Activated naive CD4-positive, alpha-beta T cell treated with anti-CD3 and anti-CD28 coated beads, Interleukin-2, amount 50 U/mL, for 24 hours (primary cell): ENCODE data around the gene DPP10.

Source experiments
- H3K27ac Mint-ChIP-seq: one replicate; pipeline ENCODE4 v1.8.0; 2021; ENCODE audit warnings: mild to moderate bottlenecking, mixed read lengths
- H3K27me3 Mint-ChIP-seq: one replicate; pipeline ENCODE4 v1.8.0; 2021; ENCODE audit warnings: mixed read lengths
- H3K36me3 Mint-ChIP-seq: one replicate; pipeline ENCODE4 v1.8.0; 2021; ENCODE audit warnings: mixed read lengths
- H3K4me1 Mint-ChIP-seq: one replicate; pipeline ENCODE4 v1.8.0; 2021; ENCODE audit warnings: mixed read lengths
- H3K4me3 Mint-ChIP-seq: one replicate; pipeline ENCODE4 v1.8.0; 2021; ENCODE audit warnings: mild to moderate bottlenecking, mixed read lengths
- H3K9me3 Mint-ChIP-seq: one replicate; pipeline ENCODE4 v1.8.0; 2021; ENCODE audit warnings: mixed read lengths

The DPP10 gene

GRCh38 chr2:115105966-115106365, 663.5 kb downstream of the DPP10 start:
- H3K27me3 Mint-ChIP-seq = no peaks in the 10 kb centered on the region
- no peaks in the 10 kb centered on the region for H3K36me3 Mint-ChIP-seq
- H3K27ac Mint-ChIP-seq = no peak overlapping the region
- no peaks in the 10 kb centered on the region for H3K9me3 Mint-ChIP-seq
- H3K4me3 Mint-ChIP-seq = no peak overlapping the region
- H3K4me1 Mint-ChIP-seq = no peaks in the 10 kb centered on the region

- no peak overlapping the region for H3K27ac Mint-ChIP-seq
- no peaks in the 10 kb centered on the region for H3K36me3 Mint-ChIP-seq
- H3K9me3 Mint-ChIP-seq = no peaks in the 10 kb centered on the region
- H3K4me3 Mint-ChIP-seq = no peak overlapping the region
- H3K4me1 Mint-ChIP-seq = no peaks in the 10 kb centered on the region
- H3K27me3 Mint-ChIP-seq = no peaks in the 10 kb centered on the region
Observed at GRCh38 chr2:115115135-115115534, 672.7 kb downstream of the DPP10 start.

DNA sequence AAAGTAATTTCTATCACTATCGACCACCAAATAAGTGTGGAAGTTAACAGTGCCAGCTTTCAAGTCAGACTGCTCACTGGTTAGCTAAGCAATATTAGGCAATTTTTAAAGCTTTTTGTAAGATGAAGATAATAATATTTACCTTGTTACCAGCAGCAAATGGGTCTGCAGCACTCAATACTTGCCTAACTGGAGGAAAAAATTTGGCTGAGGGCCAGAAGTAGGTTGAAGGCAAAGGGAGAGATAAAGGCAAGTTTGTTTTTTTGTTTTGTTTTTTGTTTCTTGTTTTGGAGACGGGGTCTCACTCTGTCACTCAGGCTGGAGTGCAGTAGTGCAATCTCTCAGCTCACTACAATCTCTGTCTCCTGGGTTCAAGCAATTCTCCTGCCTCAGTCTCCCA, 675.9 kb downstream of the DPP10 start:
- no peaks in the 10 kb centered on the region for H3K36me3 Mint-ChIP-seq
- no peak overlapping the region for H3K27ac Mint-ChIP-seq
- no peaks in the 10 kb centered on the region for H3K9me3 Mint-ChIP-seq
- no peaks in the 10 kb centered on the region for H3K4me1 Mint-ChIP-seq
- H3K4me3 Mint-ChIP-seq = no peak overlapping the region
- H3K27me3 Mint-ChIP-seq = no peaks in the 10 kb centered on the region

DNA sequence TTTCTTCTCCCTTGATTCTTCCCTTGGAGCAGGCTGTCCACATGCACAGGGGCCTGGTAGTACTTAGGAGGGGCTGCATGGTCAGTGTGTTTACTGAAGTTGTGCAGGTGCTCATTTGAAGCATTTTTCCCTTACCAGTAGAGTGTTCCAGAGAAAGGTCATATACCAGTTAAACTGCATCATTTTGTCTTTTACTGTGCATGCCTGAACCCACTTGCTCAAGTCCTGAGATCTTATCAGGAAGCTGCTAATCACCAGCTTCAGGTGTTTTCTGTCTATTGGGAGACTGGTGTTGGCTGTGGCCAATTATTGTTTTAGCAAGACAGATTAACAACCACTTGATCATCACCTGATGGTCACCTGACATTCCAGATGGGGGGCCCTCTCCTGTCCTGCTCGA, 676.6 kb downstream of the DPP10 start:
- no peaks in the 10 kb centered on the region for H3K36me3 Mint-ChIP-seq

GRCh38 chr2:115122701-115123100, 680.3 kb downstream of the DPP10 start:
- H3K36me3 Mint-ChIP-seq = no peaks in the 10 kb centered on the region
- H3K4me1 Mint-ChIP-seq = no peaks in the 10 kb centered on the region
- no peaks in the 10 kb centered on the region for H3K9me3 Mint-ChIP-seq
- no peak overlapping the region for H3K27ac Mint-ChIP-seq
- H3K27me3 Mint-ChIP-seq = no peaks in the 10 kb centered on the region
- H3K4me3 Mint-ChIP-seq = no peak overlapping the region

More for the DNA sequence above, 676.6 kb downstream of the DPP10 start:
- Mint-ChIP-seq H3K4me3 (no peak overlapping the region), H3K27me3 (no peaks in the 10 kb centered on the region), H3K27ac (no peak overlapping the region), H3K9me3 (no peaks in the 10 kb centered on the region), H3K4me1 (no peaks in the 10 kb centered on the region)

DNA sequence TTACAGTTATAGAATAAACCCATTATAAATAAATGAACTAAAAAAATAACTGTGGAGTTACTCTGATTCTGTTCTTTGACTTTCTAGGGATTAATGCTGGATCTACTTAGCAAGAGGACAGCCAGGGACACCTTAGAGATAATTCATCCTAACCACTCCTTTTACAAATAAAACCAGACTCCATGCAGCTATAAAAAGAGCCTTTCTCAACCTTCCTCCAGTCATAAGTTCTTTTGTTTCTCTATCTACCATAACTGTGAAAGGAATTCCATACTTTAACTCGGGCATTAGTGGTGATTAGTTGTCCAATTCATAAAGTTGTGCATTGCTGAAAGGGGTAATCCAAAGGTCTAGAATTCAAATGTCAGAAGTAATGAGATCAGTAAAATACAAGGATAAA, 682.4 kb downstream of the DPP10 start:
- H3K27ac Mint-ChIP-seq = no peak overlapping the region
- no peaks in the 10 kb centered on the region for H3K36me3 Mint-ChIP-seq
- H3K4me3 Mint-ChIP-seq = no peak overlapping the region
- no peaks in the 10 kb centered on the region for H3K27me3 Mint-ChIP-seq
- no peaks in the 10 kb centered on the region for H3K9me3 Mint-ChIP-seq
- no peaks in the 10 kb centered on the region for H3K4me1 Mint-ChIP-seq

DNA sequence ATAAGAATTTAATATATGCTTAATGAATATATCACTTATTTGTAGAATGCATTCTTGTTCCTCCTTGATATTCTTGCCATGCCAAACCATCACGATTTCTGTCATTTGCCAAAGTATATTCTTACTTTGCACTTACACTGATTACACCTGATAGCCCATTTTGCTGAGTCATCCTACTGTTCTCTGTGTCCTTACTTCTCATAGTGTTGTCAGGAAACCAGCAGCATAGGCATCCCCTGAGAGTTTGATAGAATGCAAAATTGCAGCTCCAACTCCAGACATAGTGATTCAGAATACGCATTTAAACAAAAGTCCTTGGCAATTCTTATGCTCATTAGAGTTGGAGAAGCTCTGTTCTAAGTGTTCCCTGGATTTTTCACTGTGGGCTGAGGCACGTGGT, 687.1 kb downstream of the DPP10 start:
- Mint-ChIP-seq H3K4me1 (no peaks in the 10 kb centered on the region), H3K4me3 (no peak overlapping the region), H3K9me3 (peaks cover 9% of the 10 kb centered on the region), H3K27me3 (no peaks in the 10 kb centered on the region), H3K27ac (no peak overlapping the region), H3K36me3 (no peaks in the 10 kb centered on the region)

DNA sequence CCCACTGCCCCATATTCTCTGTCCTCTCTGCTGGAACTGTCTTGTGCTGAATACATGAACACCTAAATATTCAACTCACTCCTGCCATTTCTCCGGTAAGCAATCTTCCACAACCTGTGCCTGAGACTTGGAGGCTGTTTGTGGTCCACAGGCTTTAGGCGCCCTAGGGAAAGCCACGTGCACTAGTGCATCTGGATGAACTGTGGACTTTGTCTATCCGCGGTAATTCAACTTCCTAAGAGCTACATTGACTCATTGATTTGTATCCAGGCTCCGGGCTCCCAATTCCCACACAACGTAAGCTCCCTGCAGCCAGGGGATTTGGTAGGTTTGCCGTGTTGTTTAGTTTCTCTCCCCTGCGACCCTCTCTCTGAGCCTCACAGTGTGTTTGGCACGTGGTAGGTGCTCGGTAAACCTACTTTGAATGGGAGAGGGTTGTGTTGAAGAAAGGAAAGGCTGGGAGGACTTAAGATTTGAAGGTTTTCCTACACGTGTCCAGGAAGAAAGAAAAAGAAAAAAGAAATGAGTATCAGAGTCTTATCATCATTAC, 718.2 kb downstream of the DPP10 start:
- H3K9me3 Mint-ChIP-seq = no peaks in the 10 kb centered on the region
- no peak overlapping the region for H3K27ac Mint-ChIP-seq
- H3K36me3 Mint-ChIP-seq = no peaks in the 10 kb centered on the region
- peaks cover 26% of the 10 kb centered on the region for H3K27me3 Mint-ChIP-seq
- peak overlapping the region; percentile 40 for H3K4me3 Mint-ChIP-seq
- peaks cover 3% of the 10 kb centered on the region for H3K4me1 Mint-ChIP-seq

GRCh38 chr2:115161081-115161770, 718.8 kb downstream of the DPP10 start:
- Mint-ChIP-seq H3K4me3 (peak overlapping the region; percentile 40), H3K27me3 (peaks cover 26% of the 10 kb centered on the region), H3K27ac (no peak overlapping the region), H3K9me3 (no peaks in the 10 kb centered on the region), H3K36me3 (no peaks in the 10 kb centered on the region), H3K4me1 (peaks cover 3% of the 10 kb centered on the region)

GRCh38 chr2:115161771-115162493, 719.5 kb downstream of the DPP10 start:
- H3K27ac Mint-ChIP-seq = no peak overlapping the region
- H3K4me3 Mint-ChIP-seq = no peak overlapping the region
- H3K9me3 Mint-ChIP-seq = no peaks in the 10 kb centered on the region
- H3K4me1 Mint-ChIP-seq = peaks cover 3% of the 10 kb centered on the region
- H3K36me3 Mint-ChIP-seq = no peaks in the 10 kb centered on the region
- H3K27me3 Mint-ChIP-seq = peaks cover 26% of the 10 kb centered on the region

DNA sequence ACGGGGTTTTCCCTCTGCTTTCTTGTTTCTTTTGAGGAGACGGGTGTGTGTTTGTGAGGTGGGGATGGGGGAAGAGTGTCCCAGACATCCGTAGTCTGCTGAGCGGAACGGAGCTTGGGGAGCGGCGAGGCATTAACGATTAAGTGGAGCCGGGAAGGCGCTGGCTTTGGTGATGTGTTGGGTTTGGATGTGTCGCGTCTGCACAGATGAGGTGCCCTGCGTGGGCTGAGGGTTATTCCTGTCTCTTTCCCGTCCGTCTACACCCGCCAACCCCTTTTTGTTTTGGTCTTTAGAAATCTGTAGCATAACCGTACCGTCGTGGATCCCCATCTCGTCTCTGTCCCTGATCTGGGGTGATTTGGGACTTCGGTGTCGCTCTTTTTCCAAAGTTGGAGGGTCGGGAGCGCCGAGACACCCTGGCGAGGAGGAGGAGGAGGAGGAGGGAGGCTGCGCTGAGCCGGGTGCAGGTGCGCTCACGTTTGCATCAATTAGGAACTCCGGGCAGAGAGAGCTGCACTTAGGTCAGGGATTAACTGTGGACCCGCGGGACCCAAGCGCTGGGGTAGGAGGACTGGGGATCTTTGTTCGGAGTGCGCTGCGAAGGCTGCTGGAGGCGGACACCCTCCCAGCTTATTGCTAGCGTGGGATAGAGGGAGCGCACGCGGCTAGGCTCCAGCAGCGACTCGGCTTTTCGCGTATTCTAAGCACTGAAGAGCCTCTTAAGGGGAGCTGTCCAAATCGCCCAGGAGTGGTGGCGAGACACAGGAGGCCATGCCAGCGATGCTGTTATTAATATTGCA, 720.3 kb downstream of the DPP10 start:
- no peak overlapping the region for H3K4me3 Mint-ChIP-seq
- no peaks in the 10 kb centered on the region for H3K36me3 Mint-ChIP-seq
- no peaks in the 10 kb centered on the region for H3K9me3 Mint-ChIP-seq
- H3K4me1 Mint-ChIP-seq = peaks cover 3% of the 10 kb centered on the region
- H3K27ac Mint-ChIP-seq = no peak overlapping the region
- H3K27me3 Mint-ChIP-seq = peaks cover 26% of the 10 kb centered on the region

DNA sequence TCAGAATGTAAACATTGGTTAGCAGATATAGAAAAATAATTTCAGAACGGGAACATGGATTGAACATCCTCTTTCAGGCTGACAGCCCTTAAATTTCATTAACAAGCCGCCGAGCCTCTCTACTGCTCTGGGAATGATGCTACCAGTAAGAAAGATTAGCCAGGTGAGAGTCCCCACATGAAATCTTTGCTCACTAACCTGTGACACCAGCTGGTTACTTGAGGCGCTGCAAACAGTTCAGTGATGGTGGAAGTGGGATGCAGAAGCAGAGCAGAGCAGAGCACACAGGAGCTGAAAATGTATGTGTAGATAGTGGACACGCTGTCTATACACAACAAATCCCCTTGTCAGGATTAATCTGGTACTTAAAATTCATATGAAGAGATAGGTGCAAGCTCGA, 721.1 kb downstream of the DPP10 start:
- Mint-ChIP-seq H3K27ac (no peak overlapping the region), H3K4me3 (no peak overlapping the region), H3K4me1 (peaks cover 3% of the 10 kb centered on the region), H3K9me3 (no peaks in the 10 kb centered on the region), H3K36me3 (no peaks in the 10 kb centered on the region), H3K27me3 (peaks cover 26% of the 10 kb centered on the region)

DNA sequence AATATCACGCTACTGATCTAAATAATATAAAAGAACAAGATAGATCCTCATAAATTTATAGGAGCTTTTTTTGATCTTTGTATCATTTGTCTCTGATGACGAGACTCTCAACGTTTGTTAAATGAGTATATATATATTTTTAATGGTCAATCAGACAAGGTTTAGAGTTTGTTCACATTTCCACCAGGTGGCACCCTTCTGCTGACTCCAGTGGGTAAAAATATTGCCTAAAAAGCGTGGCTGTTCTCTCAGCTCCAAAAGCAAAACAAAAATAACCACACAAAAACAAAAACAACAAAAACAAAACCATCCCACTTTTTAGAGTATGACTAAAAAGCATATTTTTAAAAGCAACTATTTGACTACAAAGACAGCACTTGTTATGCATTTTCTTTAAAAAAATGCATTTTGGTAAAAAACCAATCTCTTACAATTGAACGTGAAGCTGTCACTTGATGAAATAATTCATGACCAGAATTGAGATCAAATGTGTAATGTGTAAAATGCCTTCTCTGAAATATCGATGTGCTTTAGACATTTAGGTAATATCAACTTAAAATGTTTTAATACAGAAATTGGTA, 723.2 kb downstream of the DPP10 start:
- Mint-ChIP-seq H3K4me1 (peaks cover 3% of the 10 kb centered on the region), H3K9me3 (no peaks in the 10 kb centered on the region), H3K4me3 (no peak overlapping the region), H3K27me3 (peaks cover 19% of the 10 kb centered on the region), H3K27ac (no peak overlapping the region), H3K36me3 (no peaks in the 10 kb centered on the region)

DNA sequence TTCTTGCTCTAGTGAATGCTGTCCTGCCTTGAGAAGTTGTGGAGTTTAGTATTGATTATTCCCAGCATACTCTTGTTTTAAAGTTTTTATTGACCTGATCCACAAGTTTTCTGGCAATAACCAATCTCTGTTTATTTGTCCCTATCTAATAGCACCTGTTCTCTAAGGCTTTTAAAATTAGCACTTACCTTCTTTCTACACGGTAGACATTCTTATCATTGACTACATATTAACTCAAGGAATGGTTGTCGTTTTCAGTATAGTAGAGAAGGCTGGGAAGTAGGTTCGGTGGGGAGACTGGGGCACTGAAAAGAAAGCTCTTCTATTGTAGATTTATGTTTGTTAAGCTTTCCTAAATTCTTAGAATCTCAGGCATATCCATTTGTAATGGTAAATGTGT, 726.0 kb downstream of the DPP10 start:
- Mint-ChIP-seq H3K9me3 (no peaks in the 10 kb centered on the region), H3K27me3 (peaks cover 3% of the 10 kb centered on the region), H3K36me3 (no peaks in the 10 kb centered on the region), H3K4me1 (no peaks in the 10 kb centered on the region), H3K4me3 (no peak overlapping the region), H3K27ac (no peak overlapping the region)

GRCh38 chr2:115169814-115170213, 727.4 kb downstream of the DPP10 start:
- H3K27ac Mint-ChIP-seq = no peak overlapping the region
- no peaks in the 10 kb centered on the region for H3K36me3 Mint-ChIP-seq
- H3K9me3 Mint-ChIP-seq = no peaks in the 10 kb centered on the region
- no peaks in the 10 kb centered on the region for H3K27me3 Mint-ChIP-seq
- H3K4me1 Mint-ChIP-seq = no peaks in the 10 kb centered on the region
- no peak overlapping the region for H3K4me3 Mint-ChIP-seq
